GM21786 (cell line): Measurements from ENCODE around the gene CEP97.
"Not testable (repeated sequence)": the region's sequence is repeated elsewhere in the genome, so short reads cannot be mapped to it uniquely, and the experiment has no call there.

Source experiments
- ATAC-seq: cut with Tn5 transposase; IDR thresholded peaks from one replicate; pipeline ENCODE4 v1.9.1; 2021; ENCODE audit not compliant: unreplicated experiment

CEP97 gene

DNA sequence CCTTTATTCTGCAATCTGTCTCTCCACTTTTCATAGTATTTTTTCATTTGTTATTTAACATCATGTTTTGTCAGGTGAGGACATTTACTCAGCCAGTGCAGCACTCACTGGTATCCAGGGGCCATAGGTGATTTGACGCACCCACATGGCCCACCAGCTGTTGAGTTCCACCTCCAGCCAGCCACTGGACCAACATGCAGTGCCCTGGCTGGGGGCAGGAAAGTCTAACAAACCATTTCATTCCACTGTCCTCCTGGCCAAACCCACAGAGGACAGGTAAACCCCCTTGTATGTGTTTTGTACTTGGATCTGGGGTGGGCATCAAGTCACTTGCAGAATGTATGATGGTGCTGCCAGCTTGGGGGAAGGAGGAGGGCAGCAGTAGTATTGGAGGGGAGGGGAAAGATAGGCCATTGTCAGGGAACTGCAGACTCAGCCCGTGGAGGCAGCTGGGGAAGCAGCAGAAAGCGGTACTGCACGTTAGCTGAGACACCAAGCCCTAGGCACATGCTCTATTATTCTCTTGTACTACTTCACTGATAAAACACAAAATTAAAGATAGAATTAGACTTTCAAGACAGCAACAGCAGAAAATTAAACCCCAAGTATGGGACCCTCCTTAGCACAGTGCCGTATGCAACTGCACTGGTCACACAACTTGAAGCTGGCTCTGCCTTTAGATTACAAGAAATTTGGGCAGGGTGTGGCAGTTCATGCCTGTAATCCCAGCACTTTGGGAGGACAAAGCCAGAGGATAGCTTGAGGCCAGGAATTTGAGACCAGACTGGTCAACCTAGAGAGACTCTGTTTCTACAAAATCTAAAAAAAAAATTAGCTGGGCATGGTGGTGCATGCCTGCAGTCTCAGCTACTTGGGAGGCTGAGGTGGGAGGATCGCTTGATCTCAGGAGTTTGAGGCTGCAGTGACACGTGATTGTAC lies 22.4 kb upstream of the CEP97 start:
- no peak for ATAC-seq

DNA sequence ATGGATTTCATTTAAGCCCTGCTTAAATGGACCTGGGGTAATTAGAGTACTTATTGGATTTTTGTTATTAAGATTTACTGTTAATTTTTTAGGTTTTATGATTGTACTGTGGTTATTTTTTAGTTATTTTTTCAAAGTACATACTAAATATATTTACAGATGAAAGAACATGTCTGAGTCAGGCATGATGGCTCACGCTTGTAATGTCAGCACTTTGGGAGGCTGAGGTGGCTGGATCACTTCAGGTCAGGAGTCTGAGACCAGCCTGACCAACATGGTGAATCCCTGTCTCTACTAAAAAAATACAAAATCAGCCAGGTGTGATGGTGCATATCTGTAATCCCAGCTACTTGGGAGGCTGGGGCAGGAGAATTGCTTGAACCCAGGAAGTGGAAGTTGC lies 21.7 kb upstream of the CEP97 start:
- ATAC-seq, result no peak

- ATAC-seq, result no peak
These were observed 21.2 kb upstream of the CEP97 start for GRCh38 chr3:101703169-101703568.

DNA sequence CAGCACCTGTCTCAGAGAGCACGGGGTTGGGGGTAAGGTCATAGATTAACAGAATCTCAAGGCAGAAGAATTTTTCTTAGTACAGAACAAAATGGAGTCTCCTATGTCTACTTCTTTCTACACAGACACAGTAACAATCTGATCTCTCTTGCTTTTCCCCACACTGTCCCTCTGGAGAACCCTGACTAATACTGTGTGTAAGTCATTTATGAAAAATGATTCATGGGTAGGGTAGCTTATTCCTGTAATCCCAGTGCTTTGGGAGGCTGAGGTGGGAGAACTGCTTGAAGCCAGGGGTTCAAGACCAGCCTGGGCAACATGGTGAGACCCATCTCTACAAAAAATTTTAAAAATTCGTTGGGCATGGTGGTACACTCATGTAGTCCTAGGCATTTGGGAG lies 19.8 kb upstream of the CEP97 start:
- ATAC-seq, result not testable (repeated sequence)

DNA sequence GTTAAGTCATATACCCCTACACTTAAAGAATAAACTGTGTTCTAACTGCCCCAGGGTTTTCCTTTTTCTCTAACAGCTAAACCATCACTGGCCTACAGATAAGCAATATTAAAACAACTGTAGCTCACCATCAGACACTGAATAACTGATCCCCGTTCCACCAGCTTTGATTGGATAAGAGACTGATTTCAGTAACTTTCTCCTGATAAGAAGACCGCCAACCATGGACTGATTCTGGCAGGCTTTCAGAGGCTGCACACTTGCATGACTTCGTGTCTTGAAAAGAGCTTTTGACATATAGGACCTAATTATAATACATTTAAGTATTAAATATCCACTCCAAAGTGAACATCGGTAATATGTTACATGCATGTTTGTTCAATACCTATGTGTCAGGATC lies 15.3 kb upstream of the CEP97 start:
- no peak for ATAC-seq

DNA sequence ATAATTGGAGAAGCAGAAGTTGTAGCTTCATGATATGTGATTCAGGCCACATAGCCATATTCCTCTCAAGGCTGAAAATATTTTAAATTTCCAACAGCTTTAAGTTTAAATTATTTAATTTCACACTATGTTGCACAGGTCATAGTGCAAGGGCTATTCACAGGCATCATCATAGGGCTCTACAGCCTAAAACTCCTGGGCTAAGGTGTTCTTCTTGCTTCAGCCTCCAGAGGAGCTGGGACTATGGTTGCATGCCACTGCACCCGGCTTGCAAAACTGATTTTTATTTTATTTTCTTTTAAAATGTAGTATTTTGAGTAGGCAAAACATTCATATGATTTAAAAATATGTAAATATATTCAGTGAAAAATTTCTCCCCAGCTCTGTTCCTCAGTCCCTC lies 6.0 kb upstream of the CEP97 start:
- no peak for ATAC-seq

DNA sequence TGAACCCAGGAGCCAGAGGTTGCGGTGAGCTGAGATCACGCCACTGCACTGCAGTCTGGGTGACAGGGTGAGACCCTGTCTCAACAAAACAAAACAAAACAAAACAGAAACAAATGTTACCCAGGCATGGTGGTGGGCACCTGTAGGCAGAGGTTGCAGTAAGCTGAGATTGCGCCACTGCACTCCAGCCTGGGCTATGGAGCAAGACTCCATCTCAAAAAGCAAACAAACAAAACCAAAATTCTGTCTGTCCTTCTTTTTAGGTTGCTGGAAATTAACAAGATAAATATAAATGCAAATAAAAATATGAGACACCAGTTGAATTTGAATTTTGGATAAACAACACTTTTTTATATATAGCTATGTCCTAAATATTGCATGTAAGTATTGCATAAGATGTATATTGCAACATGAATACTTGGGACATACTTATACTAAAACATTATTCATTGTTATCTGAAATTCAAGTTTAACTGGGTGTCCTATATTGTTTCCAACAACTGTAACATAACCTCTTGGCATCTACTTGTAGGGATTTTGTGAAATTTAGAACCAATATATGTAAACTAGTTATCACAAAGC lies 4.7 kb upstream of the CEP97 start:
- ATAC-seq, result no peak

GRCh38 chr3:101720851-101721840 lies 3.3 kb upstream of the CEP97 start:
- no peak for ATAC-seq

DNA sequence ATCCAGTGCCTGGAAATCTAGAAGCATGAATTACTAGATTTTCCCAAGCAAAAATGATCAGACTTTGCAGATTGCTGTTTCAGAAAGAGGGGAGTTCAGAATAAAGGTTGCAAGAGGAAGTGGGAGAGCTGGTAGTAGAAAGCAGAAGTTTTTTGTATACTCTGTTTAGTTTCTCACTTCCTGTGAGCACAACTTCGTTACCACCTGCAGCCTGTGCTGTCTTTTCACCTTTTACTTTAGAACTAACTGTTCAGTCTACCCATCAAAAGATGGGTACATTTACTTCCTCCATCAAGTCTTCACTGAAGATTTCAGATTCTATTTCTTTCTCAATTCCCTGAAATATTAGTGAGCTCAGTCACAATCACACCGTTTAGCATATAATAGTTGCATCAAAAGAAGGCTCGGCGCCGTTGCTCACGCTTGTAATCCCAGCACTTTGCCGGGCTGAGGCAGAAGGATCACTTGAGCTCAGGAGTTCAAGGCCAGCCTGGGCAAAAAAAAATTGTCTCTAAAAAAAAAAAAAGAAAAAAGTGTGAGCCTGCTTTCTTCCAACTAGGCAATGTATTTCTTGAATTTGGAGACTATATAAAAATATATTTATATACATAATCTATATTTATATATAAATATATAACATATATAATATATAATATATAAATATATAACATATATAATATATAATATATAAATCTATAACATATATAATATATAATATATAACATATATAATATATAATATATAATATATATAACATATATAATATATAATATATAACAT lies 1.8 kb upstream of the CEP97 start:
- ATAC-seq, result peak; percentile 50

DNA sequence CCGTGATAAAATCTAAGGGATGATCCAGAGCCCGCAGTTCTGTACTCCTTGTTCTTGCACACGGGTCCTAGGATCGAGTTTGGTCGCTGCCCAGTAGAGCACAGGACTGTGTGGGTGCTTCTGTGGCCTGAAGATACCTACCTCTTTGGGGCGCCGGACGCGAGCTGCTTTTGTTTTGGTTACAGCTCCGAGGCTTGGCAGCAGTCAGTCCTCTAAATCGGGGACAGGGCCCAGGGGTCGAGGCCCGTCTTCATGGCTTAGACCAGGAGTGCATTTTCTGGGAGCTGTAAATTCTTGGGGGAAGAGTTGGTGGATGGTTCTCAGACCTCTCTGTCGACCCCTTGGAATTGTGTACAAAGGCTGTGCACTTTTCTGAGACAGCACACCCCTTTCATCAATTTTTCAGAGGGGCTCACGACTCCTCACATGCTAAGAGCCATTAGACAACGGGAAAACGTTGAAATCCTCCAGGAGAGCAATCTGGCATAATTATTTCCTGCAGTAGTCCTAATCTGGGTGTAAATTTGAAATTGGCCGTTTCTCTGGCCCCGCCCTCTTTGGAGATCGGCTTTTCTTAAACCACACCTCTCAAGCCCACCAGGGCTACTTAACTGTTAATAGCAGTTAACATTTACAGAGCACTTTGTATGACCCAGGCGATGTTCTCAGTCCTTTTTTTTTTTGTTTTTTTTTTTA lies 928 bp downstream of the CEP97 start:
- ATAC-seq, result peak; percentile 6

GRCh38 chr3:101725890-101726275 lies 1.5 kb downstream of the CEP97 start:
- ATAC-seq, result no peak

DNA sequence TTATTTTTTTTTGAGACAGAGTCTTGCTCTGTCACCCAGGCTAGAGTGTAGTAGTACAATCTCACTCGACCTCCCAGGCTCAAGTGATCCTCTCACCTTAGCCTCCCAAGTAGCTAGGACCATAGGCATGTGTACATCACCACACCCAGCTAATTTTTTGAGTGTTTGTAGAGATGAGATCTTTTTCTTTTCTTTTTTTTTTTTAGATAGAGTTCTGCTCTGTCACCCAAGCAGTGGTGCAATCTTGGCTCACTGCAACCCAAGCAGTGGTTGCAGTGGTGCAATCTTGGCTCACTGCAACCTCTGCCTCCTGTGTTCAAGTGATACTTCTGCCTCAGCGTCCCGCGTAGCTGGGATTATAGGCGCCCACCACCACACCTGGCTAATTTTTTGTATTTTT lies 5.2 kb downstream of the CEP97 start:
- ATAC-seq, result no peak

GRCh38 chr3:101730839-101731238 lies 6.4 kb downstream of the CEP97 start:
- ATAC-seq, result no peak

- no peak for ATAC-seq
These were observed 7.8 kb downstream of the CEP97 start for GRCh38 chr3:101732240-101732641.

DNA sequence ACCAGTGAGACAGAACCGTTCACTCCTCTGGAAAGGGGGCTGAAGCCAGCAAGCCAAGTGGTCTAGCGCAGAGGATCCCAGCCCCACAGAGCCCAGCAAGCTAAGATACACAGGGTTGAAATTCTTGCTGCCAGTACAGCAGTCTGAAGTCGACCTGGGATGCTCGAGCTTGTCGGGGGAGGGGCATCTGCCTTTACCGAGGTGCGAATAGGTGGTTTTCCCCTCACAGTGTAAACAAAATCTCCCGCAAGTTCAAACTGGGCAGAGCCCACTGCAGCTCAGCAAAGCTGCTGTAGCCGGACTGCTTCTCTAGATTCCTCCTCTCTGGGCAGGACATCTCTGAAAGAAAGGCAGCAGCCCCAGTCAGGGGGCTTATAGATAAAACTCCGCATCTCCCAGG lies 11.4 kb downstream of the CEP97 start:
- no peak for ATAC-seq

DNA sequence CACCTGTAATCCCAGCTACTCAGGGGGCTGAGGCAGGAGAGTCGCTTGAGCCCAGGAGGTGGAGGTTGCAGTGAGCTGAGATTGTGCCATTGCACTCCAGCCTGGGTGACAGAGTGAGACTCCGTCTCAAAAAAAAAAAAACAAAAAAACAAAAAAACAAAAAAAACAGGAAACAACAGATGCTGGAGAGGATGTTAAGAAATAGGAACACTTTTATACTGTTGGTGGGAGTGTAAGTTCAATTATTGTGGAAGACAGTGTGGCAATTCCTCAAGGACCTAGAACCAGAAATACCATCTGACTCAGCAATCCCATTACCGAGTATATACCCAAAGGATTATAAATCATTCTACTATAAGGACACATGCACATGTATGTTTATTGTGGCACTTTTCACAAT lies 17.5 kb downstream of the CEP97 start:
- not testable (repeated sequence) for ATAC-seq

DNA sequence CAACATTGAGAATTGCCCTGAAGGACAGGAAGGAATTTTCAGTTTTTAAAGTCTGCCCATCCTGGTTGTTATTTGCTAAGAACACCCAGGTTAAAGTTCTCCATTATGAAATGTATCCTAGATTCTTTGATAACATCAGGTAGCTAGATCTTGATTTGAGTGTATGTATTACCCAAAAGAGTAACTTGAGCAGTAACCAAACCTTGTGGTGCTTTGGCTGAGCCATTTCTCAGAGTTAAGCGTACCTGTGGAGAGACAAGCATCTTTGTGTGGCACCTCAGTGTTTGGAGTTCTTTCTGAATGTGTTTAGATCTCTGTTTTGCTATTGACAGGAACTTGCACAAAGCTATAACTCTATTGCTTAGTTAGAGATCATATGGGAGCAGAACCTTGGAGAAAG lies 20.4 kb downstream of the CEP97 start:
- no peak for ATAC-seq

- ATAC-seq, result not testable (repeated sequence)
These were observed 21.5 kb downstream of the CEP97 start for GRCh38 chr3:101745934-101746333.

- not testable (repeated sequence) for ATAC-seq
These were observed 29.1 kb downstream of the CEP97 start for GRCh38 chr3:101753386-101754113.
